Measurements from ENCODE around the gene GALNT7.

The GALNT7 gene

DNA sequence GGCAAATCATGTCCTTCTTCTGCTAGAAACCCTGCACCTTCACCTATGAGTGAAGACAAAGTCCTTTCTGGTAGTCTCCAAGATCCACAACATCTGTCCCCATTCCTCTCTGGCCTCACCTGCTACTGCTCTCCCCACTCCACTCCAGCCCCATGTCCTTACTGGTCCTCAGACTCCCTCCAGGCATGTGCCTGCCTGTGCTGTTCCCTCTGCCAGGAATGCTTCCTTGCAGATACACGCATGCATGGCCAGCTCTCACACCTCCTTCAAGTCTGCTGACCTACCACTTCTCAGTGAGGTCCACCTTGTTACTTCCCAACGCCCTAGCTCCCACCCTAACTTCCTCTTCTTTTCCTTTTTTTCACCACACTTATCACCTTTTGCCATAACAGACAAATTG is 147.4 kb downstream of the GALNT7 start:
- no peak for DNase-seq

DNA sequence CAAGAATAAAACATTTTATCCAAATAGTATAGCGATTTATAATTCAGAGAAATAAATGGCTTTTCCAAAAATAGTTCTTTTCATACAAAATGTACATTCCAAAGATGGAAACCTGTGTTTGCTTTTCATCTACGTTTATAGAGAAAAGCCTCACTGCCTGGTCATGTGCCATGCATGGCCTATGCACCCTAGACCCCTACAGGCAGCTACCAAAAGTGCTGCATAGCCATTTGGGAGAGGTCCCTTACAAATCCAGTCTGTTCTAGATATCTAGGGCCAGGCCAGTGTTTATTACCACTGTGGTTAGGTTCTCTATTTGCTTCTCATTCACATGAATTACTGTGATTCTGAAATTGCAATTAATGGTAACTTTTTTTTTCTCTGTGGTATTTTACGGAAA is 148.4 kb downstream of the GALNT7 start:
- DNase-seq = no peak

GRCh38 chr4:173318240-173318639 is 149.6 kb downstream of the GALNT7 start:
- DNase-seq = no peak

- DNase-seq = peak; percentile 55
Measured at GRCh38 chr4:173318648-173319211, 150.1 kb downstream of the GALNT7 start.

GRCh38 chr4:173319696-173320095 is 151.1 kb downstream of the GALNT7 start:
- peak; percentile 32 for DNase-seq

GRCh38 chr4:173325007-173325736 is 156.6 kb downstream of the GALNT7 start:
- no peak for DNase-seq

DNA sequence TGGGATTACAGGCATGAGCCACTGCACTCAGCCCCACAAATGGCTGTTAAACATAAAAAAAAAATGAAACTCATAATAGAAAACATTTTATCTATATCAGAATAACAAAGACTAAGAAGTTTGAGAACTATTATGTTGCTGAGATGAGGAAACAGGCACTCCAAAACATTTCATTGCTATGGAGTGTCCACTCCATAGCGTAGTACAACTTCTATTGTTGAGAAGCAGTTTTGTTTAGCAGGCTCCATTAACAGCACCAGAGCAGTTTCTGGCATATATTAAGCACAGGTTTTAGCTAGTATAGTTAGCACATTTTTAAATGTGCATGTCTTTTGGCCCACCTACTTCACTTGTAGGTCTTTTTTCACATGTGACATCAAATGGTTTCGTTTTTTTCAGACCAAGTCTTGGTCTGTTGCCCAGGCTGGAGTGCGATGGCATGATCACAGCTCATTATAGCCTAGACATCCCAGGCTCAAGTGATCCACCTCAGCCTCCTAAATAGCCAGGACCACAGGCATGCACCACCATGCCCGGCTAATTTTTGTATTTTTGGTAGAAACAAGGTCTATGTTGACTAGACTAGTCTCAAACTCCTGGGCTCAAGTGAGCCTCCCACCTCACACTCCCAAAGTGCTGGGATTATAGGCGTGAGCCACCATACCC is 159.8 kb downstream of the GALNT7 start:
- DNase-seq = no peak

- no peak for DNase-seq
Measured at GRCh38 chr4:173330590-173330989, 162.0 kb downstream of the GALNT7 start.

DNA sequence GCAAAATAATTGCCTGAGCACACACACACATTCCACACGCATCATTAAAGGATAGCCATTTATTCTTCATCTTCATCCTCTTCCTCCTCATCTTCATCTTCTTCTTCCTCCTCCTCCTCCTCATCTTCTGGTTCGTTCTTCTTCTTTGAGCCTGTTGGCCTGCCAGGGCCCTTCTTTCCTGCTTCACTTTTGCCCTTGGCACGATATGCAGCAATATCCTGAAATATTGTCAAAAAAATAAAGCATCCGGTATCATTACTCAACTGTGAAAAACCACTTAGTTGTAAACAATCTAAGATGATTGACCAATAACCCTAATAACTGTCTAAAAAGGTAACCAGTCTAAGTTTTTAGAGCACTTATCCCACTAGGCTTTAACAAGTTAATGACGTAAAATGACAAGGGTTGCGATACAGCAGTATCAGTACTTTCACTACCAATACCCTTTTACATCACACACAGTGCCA is 163.4 kb downstream of the GALNT7 start:
- DNase-seq = no peak

DNA sequence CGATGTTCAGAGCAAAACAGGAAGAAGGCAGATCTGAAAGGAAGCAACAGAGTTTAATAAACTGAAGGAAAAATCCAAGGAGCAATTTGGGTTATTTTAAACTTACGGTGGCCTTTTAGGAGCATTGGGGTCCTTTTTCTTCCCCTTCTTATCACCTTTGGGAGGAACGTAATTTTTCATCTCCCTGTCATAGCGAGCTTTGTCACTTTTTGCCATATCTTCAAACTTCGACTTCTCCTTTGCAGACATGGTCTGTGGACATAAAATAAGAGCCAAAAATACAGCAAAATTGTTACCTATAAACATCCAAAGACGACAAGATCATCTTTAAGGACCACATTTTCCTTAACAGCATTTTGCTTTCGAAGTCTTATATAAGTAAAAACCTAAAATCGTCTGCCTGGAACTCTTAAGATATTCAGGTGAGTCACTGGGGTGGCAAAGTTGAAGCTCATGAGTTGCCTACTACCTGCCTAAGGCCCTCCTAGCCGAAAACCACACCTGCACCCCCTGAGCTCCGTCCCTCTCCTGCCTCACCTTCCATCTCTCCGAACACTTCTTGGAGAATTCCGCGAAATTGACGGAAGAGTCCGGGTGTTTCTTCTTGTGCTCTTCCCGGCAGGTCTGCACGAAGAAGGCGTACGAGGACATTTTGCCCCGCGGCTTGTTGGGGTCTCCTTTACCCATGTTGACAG is 164.5 kb downstream of the GALNT7 start:
- no peak for DNase-seq

DNA sequence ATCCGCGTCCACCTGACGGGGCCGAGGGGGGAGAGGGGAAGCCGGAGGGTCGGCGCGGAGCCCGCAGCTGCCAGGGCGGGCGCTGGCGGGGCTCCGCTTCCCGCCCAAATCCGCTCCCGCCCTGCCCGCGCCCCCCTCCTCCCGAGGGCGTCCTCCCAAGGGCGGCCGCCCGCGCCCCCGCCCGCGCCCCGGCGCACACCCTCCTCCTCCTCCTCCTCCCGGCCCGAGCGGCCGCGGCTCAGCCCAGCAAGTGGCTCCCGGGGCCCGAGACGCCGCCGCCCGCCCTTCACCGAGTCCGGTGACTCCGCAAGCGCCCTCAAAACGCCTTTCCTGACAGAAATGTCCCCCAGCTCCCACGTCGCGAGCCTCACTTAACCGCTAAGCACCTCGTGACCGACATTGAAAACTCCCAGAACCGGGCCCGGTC is 165.1 kb downstream of the GALNT7 start:
- DNase-seq = peak; percentile 45

GRCh38 chr4:173334085-173334890 is 165.7 kb downstream of the GALNT7 start, which contains the start of gene HMGB2:
HMGB2 (minus strand) TSS chr4:173334358; CDS start chr4:173333649, 709 bp downstream.
- peak; percentile 100 for DNase-seq

GRCh38 chr4:173334891-173335752 is 166.5 kb downstream of the GALNT7 start:
- DNase-seq = peak; percentile 91

DNA sequence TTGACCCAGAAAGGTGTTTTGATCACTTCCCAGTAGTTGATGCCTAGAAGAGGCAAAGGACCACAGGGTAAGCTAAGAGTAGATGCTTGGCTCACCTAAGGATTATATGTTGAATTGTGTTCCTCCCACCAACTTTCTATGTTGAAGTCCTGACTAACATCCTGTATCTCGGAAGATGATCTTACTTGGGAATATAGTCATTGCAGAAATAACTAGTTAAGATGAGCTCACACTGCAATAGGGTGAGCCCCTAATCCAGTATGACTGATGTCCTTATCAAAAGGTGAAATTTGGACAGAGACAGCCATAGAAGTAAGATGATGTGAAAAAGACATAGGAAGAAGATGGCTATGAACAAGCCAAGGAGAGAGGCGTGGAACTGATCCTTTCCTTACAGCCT is 168.9 kb downstream of the GALNT7 start:
- no peak for DNase-seq

GRCh38 chr4:173343832-173344397 is 175.3 kb downstream of the GALNT7 start:
- DNase-seq = no peak

- DNase-seq = no peak
Measured at GRCh38 chr4:173345648-173346047, 177.0 kb downstream of the GALNT7 start.

GRCh38 chr4:173346074-173346473 is 177.5 kb downstream of the GALNT7 start:
- peak; percentile 84 for DNase-seq

DNA sequence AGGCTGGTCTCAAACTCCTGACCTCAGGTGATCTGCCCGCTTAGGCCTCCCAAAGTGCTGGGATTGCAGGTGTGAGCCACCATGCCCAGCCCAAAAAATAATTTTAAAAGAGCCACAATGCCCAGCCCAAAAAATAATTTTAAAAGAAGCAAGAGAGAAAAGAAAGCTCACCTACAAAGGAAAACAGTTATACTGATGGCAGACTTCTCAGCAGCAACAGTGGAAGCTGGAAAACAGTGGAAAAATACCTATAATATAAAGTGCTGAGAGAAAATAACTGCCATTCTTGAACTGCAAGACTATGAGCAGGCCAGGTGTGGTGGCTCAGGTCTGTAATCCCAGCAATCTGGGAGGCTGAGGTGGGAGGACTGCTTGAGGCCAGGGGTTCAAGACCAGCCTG is 178.9 kb downstream of the GALNT7 start:
- DNase-seq = no peak

DNA sequence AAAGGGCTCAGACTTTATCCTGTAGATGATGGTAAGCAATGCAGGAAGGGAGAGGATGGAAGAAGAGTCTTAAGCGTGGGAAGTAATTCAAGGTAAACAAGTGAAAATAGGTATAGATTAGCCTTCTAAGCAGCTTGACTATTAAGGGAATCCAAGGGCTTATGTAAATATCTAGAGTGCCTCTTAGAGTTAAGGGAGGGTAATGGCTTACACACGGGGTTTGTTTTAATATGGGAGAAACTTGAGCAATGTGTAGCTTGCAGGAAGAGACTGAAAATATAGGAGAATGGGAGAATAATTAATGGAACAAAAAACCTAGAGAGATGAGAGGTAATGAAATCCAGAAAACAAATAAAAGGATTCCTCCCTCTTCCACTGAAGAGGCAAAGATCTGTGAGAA is 189.3 kb downstream of the GALNT7 start:
- DNase-seq = no peak

DNA sequence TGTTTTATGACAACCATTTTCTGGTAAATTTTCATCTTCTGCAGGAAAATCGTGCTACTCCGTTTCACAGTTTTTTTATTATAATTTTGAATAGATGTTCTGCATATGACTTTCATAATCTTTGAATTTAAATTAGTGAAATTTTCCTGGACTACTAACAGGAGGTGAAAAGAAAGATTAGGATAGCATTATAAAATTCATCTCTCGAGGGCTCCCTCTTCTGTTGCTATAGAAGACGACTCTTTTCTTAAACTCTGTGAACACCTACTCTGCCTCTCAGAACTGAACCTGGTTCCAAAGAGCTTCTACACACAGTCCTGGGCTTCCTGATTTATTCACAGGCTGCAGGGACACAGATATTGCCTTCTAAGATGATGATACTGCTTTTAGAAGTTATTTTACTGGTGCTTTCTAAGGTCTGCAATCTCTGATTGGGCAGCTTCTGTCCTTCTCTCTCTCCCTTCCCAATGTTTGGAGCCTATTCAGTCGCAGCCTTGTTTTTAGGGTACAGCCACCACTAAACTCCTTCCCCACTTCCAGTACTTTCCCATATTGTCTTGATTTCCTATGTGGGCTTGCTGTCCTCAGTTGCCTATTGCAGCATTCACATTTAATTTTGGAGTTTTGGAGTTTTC is 192.1 kb downstream of the GALNT7 start:
- no peak for DNase-seq
